Stimulated activated naive CD8-positive, alpha-beta T cell treated with anti-CD3 and anti-CD28 coated beads, Interleukin-15, Interleukin-2, amounts not matched to agents 100 ng/mL and 50 ng/mL, for 24 hours (primary cell): ENCODE data around the gene EMC6.
A peak's percentile ranks its signal among the peaks of the same experiment; 100 is the strongest.

Experiments
- H3K27ac Mint-ChIP-seq: one replicate; pipeline ENCODE4 v1.8.0; 2021; ENCODE audit warnings: mild to moderate bottlenecking, mixed read lengths
- H3K27me3 Mint-ChIP-seq: one replicate; pipeline ENCODE4 v1.8.0; 2021; ENCODE audit warnings: mixed read lengths
- H3K36me3 Mint-ChIP-seq: one replicate; pipeline ENCODE4 v1.8.0; 2021; ENCODE audit warnings: low read depth, mixed read lengths
- H3K4me1 Mint-ChIP-seq: one replicate; pipeline ENCODE4 v1.8.0; 2021; ENCODE audit warnings: low read depth, mixed read lengths
- H3K4me3 Mint-ChIP-seq: one replicate; pipeline ENCODE4 v1.8.0; 2021; ENCODE audit warnings: mild to moderate bottlenecking, mixed read lengths
- H3K9me3 Mint-ChIP-seq: one replicate; pipeline ENCODE4 v1.8.0; 2021; ENCODE audit warnings: mixed read lengths

EMC6 gene

DNA sequence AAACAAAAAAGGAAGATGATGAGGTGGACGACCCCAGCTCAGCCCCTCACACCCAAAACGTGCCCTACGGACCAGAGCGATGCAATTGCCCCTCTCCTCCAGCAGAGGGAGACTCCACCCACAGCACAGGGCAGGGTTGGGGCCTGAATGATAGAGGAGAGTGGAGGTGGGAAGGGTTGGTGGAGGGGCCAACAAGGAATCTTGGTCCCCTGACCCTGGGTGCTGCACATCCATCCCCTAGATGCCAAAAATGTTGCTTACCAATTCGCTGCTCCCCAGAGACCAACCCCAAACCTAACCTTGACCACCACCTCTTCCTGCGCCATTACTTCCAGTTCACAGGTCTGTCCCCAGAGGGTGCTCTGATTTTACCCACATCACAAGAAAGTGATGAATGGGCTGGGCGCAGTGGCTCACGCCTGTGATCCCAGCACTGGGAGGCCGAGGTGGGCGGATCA, 14.5 kb downstream of the EMC6 start:
- Mint-ChIP-seq H3K9me3 (no peaks in the 10 kb centered on the region), H3K27ac (no peak overlapping the region), H3K27me3 (no peaks in the 10 kb centered on the region), H3K4me3 (no peak overlapping the region), H3K36me3 (peaks cover 3% of the 10 kb centered on the region), H3K4me1 (peaks cover 7% of the 10 kb centered on the region)

DNA sequence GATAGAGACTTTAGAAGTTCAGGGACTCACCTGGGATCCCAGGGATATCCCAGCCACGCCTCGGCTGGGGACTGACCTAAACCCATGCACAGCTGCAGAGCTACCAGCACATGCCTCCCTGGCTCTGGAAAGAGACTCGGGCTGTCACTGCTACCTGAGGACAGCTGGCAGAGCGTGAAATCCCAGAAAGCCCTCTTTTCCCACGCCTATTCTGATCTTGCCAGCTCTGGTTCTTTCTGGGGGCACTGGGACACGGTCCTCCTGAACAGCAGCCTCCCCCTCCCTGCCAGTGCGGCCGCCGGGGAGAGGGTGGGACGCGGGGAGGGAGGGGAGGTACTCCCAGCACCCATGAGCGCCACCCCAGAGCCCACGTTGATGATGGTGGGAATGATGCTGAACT, 16.6 kb downstream of the EMC6 start:
- no peaks in the 10 kb centered on the region for H3K9me3 Mint-ChIP-seq
- no peak overlapping the region for H3K27ac Mint-ChIP-seq
- no peaks in the 10 kb centered on the region for H3K27me3 Mint-ChIP-seq
- peaks cover 15% of the 10 kb centered on the region for H3K4me1 Mint-ChIP-seq
- peaks cover 7% of the 10 kb centered on the region for H3K36me3 Mint-ChIP-seq
- H3K4me3 Mint-ChIP-seq = no peak overlapping the region

DNA sequence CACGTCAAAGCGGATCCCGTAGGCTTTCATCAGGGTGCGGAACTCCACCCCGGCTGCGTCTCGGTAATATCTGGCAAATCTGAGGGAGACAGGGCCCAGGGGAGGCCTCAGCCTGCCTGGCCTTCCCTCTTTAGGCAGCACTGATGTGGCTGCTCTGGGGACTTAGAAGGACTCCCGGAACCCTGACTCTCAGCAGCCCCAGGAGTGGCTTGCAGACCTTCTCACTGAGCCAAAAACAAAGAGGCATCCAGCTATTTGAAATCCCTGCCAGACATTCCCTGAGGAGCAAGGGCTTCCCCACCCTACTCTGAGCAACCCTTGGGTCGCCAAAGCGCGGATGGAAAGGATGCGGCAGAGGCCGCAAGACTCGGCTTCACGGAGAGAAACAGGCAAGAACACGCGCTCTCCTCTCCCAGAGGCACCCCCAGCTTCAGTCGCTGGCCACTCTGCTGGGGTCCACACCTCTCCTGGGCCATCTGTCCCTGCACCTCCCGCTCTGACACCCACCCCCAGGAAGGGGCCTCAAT, 19.5 kb downstream of the EMC6 start:
- Mint-ChIP-seq H3K27me3 (no peaks in the 10 kb centered on the region), H3K9me3 (no peaks in the 10 kb centered on the region), H3K4me3 (peak overlapping the region; percentile 32), H3K4me1 (peaks cover 23% of the 10 kb centered on the region), H3K36me3 (peaks cover 3% of the 10 kb centered on the region), H3K27ac (no peak overlapping the region)

DNA sequence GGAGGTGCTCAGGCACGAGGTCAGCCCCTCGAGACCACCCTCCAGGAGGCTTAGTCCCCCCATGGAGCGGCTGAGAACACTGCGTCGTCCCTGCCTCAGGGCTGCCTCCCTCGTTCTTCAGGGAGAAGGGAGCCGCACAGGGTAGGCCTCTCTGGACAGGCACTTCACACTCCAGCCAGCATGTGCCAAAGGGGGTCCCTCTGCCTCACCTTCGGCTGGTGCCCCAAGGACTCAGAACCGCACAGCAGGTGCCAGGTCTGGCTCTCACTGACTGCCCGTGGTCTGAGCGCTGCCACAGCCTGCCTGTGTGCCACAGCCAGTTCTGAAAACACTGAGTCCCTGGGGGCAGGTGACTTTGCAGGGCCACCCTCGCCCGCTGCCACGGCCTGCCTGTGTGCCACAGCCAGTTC, 20.2 kb downstream of the EMC6 start:
- Mint-ChIP-seq H3K4me3 (no peak overlapping the region), H3K9me3 (no peaks in the 10 kb centered on the region), H3K4me1 (peaks cover 26% of the 10 kb centered on the region)

DNA sequence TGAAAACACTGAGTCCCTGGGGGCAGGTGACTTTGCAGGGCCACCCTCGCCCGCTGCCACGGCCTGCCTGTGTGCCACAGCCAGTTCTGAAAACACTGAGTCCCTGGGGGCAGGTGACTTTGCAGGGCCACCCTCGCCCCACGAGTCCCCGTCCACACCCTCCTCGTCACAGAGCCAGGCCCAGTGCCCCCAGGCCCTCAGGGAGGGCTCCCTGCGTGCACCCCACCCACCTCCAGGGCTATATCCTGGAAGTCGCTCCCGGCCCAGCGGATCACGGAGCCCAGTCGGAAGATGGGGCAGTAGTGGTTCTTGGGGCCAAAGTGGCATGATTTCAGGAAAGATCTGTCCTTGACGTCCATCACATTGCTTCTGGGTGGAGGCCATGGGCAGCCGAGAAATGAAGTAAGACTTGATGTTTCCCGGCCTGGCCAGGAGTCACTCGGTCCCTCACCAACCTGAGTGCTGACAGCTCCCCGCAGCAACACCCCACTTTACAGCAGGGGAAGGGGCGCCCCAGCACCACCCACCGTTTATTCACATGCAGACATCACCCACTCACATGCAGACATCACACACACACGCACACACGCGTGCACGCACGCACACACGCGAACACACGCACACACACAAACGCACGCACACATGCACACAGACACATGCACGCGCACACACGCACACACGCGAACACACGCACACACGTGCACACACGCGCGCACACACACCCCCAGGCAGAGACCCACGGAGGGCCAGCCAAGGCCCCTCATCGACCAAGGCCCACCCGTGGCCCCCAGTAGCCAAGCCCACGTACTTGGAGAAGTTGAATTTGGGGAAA, 20.9 kb downstream of the EMC6 start:
- H3K27ac Mint-ChIP-seq = no peak overlapping the region
- peaks cover 3% of the 10 kb centered on the region for H3K36me3 Mint-ChIP-seq
- no peak overlapping the region for H3K4me3 Mint-ChIP-seq
- no peaks in the 10 kb centered on the region for H3K27me3 Mint-ChIP-seq
- H3K4me1 Mint-ChIP-seq = peaks cover 32% of the 10 kb centered on the region
- no peaks in the 10 kb centered on the region for H3K9me3 Mint-ChIP-seq

More for the DNA sequence above, 20.2 kb downstream of the EMC6 start:
- Mint-ChIP-seq H3K27ac (no peak overlapping the region), H3K27me3 (no peaks in the 10 kb centered on the region), H3K36me3 (peaks cover 3% of the 10 kb centered on the region)

DNA sequence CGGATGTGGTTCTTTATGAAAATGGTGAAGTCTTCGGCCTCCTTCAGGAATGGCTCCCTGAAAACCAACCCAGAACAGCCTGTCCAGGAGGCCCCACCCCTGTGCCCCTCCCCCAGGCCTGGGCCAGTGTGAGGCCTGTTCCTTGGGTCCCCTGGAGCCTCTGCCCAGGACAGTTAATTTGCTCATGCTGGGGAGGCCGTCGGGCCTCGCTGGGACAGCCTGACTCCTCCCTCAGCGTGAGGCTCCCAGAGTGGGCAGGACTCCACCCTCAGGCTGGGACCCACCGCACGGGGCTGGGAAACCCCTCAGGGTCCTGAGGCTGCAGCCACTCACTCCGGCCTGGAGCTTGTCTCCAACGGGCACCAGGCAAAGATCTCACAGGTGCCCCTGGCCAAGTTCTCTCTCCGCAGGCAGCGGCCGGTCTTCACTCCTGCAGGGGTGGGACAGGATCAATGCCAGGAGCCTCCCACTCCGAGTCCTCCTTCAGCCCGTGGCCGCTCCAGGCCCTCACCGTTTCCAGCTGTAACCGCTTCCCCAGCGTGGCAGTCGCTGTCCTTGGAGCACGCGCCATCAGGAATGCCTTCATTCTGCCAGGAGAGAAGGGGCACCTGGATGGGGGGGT, 21.6 kb downstream of the EMC6 start:
- Mint-ChIP-seq H3K4me3 (no peak overlapping the region), H3K9me3 (no peaks in the 10 kb centered on the region), H3K27me3 (no peaks in the 10 kb centered on the region), H3K4me1 (peaks cover 35% of the 10 kb centered on the region), H3K27ac (no peak overlapping the region), H3K36me3 (peaks cover 3% of the 10 kb centered on the region)

DNA sequence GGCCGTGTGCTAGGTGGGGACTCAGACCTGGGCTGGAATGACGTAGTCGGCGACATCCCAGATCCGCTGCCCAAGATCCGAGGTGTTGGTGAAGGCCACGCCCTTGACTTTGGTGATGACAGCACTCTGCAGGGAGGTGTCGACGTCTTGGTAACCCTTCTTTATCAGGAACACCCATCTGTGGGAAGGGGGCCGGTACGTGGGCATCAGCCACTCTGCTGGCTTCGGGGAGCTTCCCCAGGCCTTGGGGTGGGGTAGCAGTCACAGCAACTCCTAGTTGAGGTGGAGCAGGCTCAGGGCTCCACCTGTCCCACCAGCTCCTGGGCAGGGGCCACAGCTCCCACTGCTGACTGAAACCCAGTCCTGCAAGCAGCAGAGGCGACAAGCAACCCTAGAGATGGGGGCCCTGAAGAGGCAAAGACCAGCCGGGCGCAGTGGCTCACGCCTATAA, 23.0 kb downstream of the EMC6 start:
- Mint-ChIP-seq H3K36me3 (peaks cover 3% of the 10 kb centered on the region), H3K27me3 (no peaks in the 10 kb centered on the region), H3K27ac (no peak overlapping the region), H3K4me1 (peaks cover 39% of the 10 kb centered on the region), H3K9me3 (no peaks in the 10 kb centered on the region), H3K4me3 (no peak overlapping the region)

DNA sequence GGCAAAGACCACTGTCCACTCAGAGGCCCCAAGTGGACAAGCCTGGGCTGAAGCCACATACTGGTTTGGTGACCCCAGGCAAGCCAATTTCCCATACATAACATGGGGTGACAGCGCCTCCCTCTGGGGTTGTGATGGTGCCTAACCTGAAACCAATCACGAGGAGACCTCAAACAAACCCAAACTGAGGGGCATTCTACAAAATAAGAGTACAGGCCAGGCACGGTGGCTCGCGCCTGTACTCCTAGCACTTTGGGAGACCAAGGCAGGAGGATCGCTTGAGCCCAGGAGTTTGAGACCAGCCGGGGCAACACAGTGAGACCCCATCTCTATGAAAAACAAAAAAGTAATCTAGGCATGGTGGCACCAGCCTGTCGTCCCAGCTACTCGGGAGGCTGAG, 23.7 kb downstream of the EMC6 start:
- Mint-ChIP-seq H3K27me3 (no peaks in the 10 kb centered on the region), H3K4me1 (peaks cover 39% of the 10 kb centered on the region), H3K27ac (no peak overlapping the region), H3K4me3 (no peak overlapping the region), H3K9me3 (no peaks in the 10 kb centered on the region), H3K36me3 (peaks cover 3% of the 10 kb centered on the region)

DNA sequence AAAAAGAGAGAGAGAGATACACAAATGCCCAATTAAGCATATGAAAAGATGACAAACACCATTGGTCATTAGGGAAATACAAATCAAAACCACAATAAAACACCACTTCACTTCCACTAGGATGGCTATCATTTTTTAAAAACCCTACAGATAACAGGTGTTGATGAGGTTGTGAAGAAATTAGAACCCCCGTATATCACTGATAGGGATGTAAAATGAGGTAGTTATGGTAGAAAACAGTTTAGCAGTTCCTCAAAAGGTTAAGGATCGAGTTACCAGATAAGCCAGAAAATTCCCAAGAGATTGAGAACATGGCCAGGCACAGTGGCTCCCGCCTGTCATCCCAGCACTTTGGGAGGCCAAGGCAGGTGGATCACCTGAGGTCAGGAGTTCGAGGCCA, 24.5 kb downstream of the EMC6 start:
- peaks cover 3% of the 10 kb centered on the region for H3K36me3 Mint-ChIP-seq
- H3K9me3 Mint-ChIP-seq = no peaks in the 10 kb centered on the region
- H3K4me1 Mint-ChIP-seq = peaks cover 37% of the 10 kb centered on the region
- H3K27me3 Mint-ChIP-seq = no peaks in the 10 kb centered on the region
- H3K27ac Mint-ChIP-seq = peak overlapping the region; percentile 49
- H3K4me3 Mint-ChIP-seq = peak overlapping the region; percentile 26

DNA sequence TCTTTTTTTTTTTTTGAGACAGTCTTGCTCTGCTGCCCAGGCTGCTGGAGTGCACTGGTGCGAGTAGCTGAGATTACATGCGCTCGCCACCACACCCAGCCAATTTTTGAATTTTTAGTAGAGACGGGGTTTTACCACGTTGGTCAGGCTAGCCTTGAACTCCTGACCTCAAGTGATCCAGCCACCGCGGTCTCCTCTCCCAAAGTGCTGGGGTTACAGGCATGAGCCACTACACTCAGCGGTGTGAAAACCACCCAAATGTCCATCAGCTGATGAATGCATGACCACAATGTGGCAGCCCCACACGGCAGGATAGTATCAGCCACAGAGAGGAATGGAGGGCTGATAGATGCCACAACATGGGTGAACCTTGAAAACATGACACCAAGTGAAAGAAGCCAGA, 25.2 kb downstream of the EMC6 start:
- no peaks in the 10 kb centered on the region for H3K9me3 Mint-ChIP-seq
- peak overlapping the region; percentile 88 for H3K4me3 Mint-ChIP-seq
- H3K27me3 Mint-ChIP-seq = no peaks in the 10 kb centered on the region
- H3K27ac Mint-ChIP-seq = peak overlapping the region; percentile 78
- H3K4me1 Mint-ChIP-seq = peaks cover 34% of the 10 kb centered on the region
- peaks cover 3% of the 10 kb centered on the region for H3K36me3 Mint-ChIP-seq

DNA sequence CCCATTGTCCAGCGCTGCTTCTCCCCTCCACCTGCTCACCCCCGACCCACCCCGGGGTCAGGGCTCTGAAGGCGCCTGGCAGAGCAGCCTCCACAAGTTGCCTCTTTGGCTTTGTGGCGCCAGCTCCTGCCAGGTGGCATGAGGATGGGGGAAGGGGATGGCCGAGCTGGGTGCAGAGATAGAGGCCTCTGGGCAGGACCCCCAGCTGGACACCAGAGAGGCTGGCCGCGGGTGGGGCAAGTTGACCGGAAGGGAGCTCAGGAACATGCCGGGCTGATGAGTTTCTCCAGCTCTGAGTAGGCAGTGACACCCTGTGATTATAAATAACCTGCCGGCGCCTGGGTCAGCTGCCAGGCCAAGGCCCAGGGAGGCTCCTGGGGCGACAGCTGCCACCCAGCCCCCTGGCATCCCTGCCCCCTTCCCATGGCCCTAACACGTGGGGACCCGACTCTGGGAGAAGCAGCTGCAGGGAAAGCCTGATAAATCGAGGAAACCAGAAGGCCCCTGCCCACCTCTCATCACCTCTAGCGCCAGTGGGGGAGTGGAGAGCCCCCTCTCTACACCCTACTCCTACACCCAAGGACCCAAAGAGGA, 26.6 kb downstream of the EMC6 start:
- H3K27ac Mint-ChIP-seq = no peak overlapping the region
- peak overlapping the region; percentile 88 for H3K4me3 Mint-ChIP-seq
- no peaks in the 10 kb centered on the region for H3K9me3 Mint-ChIP-seq
- H3K36me3 Mint-ChIP-seq = no peaks in the 10 kb centered on the region
- H3K4me1 Mint-ChIP-seq = peaks cover 29% of the 10 kb centered on the region
- no peaks in the 10 kb centered on the region for H3K27me3 Mint-ChIP-seq

DNA sequence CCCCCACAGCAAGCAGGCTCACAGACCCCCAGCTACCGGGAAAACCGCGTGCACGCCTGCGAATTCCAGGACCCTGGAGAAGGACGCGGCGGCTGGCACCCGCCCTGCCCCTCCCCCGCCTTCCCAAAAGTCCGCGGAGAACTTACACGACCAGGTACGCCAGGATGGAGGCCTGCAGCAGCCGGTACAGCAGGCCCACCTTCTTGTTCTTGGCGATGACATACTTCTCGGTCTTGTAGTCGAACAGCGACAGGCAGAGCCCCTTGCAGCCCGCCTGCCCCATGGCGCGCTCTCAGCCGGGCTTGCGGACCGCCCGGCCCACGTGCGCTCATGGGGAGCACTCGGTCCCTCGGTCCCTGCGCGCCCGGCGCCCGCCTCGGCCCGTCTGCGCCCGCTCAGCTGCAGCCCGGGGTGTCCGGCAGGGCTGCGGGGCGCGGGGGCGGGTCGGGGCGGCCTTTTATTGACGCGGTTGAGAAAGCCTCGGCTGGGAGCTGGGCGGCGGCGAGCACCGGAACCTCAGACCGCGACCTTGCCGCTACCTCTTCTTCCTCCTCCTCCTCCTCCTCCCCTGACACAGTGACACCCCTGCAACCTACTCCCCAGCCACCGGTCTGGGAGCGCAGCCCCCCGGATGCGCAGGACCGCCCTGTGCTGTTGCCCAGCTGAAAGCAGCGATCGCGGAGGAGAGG, 27.3 kb downstream of the EMC6 start, which contains the start of gene P2RX5:
P2RX5 (minus strand) TSS at position 433 of the 689 bp plus-strand sequence; CDS start at position 283, 150 bp downstream.
- H3K27me3 Mint-ChIP-seq = no peaks in the 10 kb centered on the region
- H3K4me3 Mint-ChIP-seq = peak within 1 kb of the TSS; percentile 88
- peak within 1 kb of the TSS; percentile 89 for H3K27ac Mint-ChIP-seq
- peaks cover under 1% of the 10 kb centered on the region for H3K36me3 Mint-ChIP-seq
- H3K4me1 Mint-ChIP-seq = peaks cover 34% of the 10 kb centered on the region
- H3K9me3 Mint-ChIP-seq = no peaks in the 10 kb centered on the region

DNA sequence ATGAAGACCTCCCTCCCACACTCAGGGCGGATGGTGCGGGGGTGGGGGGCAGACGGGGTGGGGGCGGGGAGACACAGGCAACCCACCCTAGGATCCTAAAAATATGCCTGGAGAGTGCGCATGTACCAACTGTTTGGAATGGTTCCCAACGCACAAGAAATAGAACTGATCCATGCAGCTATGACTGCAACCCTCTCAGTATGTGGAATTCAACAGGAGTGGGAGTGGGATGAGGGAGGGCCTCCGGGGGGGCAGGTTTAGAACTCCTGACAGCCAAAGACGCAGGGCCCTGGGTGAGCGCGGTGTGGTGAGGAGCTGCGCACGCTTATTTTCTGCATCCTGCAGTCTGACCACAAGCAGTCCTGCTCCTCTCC, 28.5 kb downstream of the EMC6 start:
- H3K27ac Mint-ChIP-seq = no peak overlapping the region
- no peaks in the 10 kb centered on the region for H3K9me3 Mint-ChIP-seq
- H3K36me3 Mint-ChIP-seq = peaks cover 4% of the 10 kb centered on the region
- H3K4me3 Mint-ChIP-seq = no peak overlapping the region
- no peaks in the 10 kb centered on the region for H3K27me3 Mint-ChIP-seq
- H3K4me1 Mint-ChIP-seq = peaks cover 33% of the 10 kb centered on the region

DNA sequence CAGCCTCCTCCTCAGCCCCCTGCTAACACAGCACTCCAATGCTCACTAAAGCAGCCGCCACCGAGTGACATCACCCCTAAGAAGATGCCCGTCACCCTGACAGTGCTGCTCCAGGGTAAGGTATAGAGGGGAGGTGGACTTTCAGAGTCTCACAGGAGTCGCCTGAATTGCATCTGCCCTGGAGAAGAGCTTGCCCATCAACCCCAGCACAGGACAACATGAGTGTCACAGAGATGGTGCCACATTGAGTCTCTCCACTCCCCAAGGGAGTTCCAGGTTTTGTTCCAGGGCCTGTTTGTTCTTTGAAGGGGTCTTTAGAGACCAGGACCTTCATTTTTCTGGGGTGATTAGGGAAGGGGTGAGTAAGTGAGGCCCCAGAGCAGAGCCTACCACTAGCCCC, 29.5 kb downstream of the EMC6 start:
- no peaks in the 10 kb centered on the region for H3K27me3 Mint-ChIP-seq
- peaks cover 31% of the 10 kb centered on the region for H3K4me1 Mint-ChIP-seq
- H3K4me3 Mint-ChIP-seq = no peak overlapping the region
- peaks cover 9% of the 10 kb centered on the region for H3K36me3 Mint-ChIP-seq
- peaks cover 3% of the 10 kb centered on the region for H3K9me3 Mint-ChIP-seq
- H3K27ac Mint-ChIP-seq = no peak overlapping the region
